Activated CD4-positive, alpha-beta T cell treated with anti-CD3 and anti-CD28 coated beads, Interleukin-2, amount 50 U/mL, for 1 hour (primary cell): Measurements from ENCODE around the gene GRM4.

Experiments
- DNase-seq: peaks from one replicate; pipeline ENCODE4 v3.0.0-alpha.2; 2020

Gene GRM4

GRCh38 chr6:34142061-34142998, 3.6 kb downstream of the GRM4 start:
- DNase-seq, result no peak

DNA sequence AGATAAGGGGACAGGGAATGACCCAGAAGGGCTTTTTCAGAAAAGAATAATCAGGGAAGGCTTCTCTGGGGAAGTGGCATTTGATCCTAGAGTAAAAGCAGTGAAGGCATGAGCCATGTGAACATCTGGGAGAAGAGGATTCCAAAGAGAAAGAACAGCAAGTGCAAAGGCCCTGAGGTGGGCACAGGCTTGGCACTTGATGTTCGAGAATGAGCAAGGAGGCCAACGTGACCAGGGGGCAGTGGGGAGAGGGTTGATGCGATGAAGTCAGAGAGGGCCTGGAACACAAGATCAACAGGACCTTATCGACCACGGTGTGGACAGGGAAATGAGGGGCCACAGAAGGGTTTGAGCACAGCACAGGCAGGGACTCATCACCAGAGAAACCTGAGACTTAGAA, 5.8 kb downstream of the GRM4 start:
- no peak for DNase-seq

DNA sequence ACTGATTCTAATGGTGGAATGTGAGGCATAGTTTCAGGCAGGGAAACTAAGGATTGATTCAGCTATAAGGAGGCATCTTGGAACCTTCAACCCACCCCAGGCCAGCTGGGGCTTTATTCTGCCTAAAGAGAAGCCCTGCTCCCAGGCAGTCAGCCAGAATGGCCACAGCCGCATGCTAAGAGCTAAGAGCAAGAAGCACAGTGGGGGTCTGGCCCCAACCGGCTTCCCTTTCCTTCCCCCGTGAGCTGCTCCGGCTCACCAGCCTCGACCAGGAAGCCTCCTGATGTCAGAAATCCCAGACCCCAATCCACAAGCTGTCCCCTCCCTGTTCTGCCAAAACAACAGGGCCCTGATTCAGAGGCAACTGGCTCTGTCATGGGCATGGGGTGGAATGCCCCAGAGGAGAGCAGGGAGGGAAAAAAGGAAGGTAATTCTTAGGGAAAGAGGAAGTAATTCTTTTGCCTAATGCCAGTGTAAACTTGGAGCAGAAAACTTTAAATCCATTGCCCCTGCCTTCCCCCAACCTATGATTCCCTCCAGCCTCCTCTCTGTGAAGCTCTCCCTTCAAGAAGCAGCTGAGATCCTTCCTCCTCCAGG, 6.9 kb downstream of the GRM4 start:
- DNase-seq, result no peak

GRCh38 chr6:34138191-34138590, 7.7 kb downstream of the GRM4 start:
- DNase-seq, result no peak

DNA sequence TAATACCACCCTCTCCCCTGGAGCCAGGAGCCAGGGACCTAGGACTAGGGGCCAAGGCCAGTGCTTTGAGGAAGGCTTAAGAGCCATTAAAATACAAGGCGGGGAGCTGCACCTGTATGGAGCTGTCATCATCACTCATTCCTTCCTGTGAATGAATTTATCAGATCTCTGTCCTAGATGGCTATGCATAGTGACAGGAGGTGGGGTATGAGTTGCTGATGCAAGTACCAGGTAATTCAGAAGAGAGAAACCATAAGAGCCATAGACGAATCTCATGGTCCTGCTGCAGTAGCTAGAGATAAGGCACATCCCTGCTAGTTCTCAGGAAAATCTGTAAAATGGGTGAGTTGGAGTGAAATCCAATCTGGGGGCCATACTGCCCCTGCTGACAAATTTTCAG, 10.3 kb downstream of the GRM4 start:
- no peak for DNase-seq

DNA sequence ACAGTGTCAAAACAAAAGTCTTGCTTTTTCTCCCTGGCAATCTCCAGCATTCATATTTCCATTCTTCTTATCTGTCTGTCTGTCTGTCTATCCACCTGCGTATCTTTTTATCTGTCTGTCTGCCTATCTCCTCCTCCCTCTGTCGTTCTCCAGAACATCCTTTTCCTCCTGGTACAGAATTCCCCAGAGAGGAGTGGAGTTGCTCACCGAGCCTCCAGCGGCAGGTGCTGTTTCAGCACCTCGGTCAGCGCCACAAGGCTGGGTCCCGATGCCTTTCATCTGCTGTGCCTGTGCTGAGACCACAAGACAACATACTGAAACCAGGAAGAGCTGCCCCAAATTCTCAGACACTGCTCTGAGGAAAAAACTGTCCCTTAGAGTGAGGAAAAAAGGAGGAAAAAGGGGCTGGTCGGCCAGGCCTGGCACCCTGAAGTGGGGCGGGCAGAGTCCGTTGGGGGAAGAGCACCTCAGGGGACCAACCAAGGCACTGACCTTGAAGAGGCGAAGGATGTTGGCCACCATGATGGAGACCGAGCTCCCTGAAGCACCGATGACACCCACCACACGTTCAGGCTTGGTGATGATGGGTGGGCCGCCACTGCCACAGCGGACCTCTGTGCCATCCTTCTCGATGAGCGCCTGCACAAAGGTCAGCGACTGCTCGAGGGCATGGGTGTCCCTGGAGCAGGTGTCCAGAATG, 13.3 kb downstream of the GRM4 start:
- peak; percentile 43 for DNase-seq

GRCh38 chr6:34131326-34132290, 14.3 kb downstream of the GRM4 start:
- no peak for DNase-seq

DNA sequence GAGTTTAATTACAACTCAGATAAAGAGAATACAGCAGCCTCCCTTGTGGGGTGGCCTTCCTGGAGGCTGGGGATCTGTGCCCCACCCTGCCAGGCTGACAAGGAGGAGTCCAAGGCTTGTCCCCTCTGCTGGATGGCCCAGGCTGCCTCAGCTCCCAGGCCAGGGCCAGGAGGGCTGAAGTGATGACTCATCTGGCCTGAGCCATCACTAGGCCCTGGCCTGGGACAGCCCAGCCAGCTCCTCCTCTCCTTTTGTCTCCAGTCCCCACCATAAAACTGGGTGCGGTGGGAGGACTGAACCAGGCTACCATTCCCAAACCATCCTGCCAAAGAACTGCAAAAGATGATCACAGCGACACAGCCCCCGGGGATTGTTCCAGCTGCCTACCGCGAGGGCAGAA, 15.0 kb downstream of the GRM4 start:
- DNase-seq, result no peak

DNA sequence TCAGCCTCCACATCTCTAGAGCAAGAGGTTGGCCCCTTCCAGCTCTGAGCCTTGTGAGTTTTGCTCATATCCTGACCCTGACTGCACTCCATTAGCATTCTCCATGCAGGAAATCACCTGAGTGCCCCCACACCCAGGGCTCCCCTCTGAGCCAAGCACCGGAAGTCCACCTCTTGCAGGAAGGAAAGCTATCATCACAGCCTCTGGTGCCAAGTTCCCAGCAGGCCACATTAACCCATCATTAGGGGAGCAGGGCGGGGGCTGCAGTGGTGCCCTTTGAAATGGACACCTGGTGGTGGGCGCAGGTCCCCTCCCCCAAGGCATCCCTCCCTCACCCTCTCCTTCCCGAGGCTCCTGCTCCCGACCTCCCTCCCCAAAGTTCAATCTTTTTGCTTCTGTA, 16.1 kb downstream of the GRM4 start:
- no peak for DNase-seq

- DNase-seq, result no peak
Measured at GRCh38 chr6:34128045-34128444, 17.8 kb downstream of the GRM4 start.

- no peak for DNase-seq
Measured at GRCh38 chr6:34126419-34126818, 19.5 kb downstream of the GRM4 start.

- no peak for DNase-seq
Measured at GRCh38 chr6:34125939-34126338, 19.9 kb downstream of the GRM4 start.

DNA sequence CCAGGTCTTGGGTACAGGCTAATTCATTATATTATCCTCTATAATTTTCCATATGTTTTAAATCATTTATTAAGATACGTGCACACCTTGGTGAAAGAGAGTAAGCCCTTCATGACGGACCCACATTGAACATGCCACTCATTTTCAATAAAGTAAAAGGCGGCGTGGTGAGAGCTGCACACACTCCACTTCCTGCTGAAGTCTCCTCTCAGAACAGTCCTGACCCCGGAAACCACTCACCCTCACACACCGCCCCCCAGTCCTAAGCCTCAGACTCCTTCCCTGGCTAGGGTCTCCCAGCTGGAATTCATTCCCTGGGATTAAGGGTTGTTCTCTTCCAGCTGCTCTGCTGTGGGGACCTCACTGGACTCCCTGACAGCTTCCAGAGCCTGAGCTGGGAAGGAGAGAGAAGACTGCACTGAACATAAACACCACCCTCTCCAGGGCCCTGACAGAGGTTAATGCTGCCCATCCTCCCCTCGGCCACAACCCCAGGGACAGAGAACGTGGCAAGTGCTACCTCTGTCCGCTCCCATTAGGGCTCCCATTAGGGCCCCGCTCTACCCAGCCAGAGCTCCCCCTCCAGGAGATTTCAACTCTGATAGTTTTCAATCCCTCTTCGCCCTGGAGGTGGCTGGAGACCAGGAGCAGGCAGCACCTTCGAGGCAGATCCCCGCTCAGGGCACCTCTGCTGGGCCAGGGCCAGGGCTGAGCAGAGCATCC, 24.8 kb downstream of the GRM4 start:
- no peak for DNase-seq

DNA sequence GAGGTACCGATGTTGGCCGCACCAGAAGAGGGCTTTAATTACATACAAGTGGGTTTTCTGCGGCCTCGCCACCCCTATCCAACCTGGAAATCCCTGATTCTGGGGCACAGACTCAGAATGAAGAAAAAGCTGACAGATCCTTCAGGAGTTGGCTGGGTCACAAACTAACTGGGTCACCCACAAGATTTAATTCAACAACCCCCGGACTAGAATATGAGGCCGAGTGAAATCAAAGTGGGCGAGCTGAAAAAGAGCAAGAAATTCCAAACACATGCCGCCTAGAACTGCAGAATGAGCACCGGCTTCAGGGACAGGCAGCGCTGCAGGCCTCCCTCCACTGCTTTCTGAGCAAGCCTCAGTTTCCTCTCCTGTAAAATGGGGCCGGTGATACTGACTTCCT, 30.0 kb downstream of the GRM4 start:
- DNase-seq, result no peak

DNA sequence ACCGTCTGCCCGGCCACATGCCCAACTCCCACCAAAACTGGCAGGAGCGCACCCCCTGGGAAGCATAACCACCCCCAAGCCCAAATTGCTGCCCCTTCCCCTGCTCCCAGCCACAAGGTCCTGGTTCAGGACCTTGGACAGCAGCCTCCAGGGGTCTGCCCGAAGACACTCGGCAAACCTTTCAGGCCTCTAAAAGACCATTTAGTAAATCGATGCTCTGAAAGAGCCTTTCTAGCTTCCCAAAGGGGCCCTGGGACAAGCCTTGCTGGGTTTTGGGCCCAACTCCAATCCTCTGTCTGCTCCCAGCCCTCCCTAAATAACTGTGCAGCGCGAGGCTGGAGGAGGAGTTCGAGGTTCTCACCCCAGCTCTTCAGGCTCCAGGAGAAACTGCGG, 30.5 kb downstream of the GRM4 start:
- peak; percentile 3 for DNase-seq

GRCh38 chr6:34114695-34115402, 31.0 kb downstream of the GRM4 start:
- no peak for DNase-seq

DNA sequence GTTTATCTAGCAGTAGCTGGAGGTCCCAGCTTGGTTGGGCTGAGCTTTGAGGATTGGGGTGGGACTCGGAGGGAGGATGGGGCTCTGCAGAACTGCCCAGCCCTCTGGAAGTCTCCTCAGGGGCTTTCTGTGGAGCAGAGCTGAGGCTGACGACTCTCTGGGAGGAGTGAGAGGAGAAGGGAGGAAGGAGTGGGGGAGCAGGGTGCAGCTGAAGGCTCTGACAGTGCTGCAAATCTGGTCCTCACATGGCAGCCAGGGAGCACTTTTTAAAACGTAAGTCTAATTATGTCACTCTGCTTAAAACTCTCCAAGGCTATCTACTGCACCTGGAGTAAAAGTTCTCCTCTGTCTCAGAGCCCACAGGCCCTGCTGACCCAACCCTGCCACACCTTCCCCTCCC, 32.4 kb downstream of the GRM4 start:
- no peak for DNase-seq

- DNase-seq, result no peak
Measured at GRCh38 chr6:34112126-34112525, 33.8 kb downstream of the GRM4 start.

DNA sequence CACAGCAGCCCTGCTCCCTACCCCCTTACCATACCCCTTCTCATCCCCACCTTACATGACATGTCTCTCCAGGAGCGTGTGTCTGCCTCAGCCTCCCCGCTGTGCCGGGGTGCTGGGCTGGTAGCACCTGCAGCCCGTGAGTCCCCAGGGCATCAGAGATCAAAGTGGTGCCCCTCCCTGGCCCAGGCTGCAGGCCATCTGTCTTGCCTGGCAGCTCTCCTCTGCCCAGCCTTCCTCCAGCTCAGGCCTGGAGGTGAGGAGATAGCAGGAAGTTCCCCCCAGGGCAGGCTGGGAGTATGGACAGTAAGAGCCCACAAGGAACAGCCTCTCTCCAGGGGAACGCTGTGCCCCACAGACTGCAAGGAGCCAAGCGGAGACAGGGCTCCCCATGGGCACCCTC, 35.3 kb downstream of the GRM4 start:
- no peak for DNase-seq

DNA sequence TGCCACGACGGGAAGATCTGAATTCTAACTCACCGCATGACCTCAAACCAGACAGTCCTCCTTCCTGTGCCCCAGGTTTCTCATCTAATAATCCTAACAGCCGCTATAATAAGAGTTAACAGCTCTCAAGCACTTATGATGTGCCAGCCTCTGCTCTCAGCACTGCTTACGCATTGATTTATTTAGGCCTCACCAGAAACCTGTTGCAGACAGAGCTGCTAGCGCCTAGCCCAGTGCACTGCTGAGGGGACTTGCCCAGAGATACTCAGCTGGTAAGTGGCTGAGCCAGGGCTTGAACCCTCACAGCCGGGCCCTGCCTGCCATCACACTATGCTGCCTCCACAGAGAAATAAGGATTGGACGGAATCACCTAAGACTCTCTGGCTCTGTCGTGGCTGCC, 37.7 kb downstream of the GRM4 start:
- no peak for DNase-seq

DNA sequence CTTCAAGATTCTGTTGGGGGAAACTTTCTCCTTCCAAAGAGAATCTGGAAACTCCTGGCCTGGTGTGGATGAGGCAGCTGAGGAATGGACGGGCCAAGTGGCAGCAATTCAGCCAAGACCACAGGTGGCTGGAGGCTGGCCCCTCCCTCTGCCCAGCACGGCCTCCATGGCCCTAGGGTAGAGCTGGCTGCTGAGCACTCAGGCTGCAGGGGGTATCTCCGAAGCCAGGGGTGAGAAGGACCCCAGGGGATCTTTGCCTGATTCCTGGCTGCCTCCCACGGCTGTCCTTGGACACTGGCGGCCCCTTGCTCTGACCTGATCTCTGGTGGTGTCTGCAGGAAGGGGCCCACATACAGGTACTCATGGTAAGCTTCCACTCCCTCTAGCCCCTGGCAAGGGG, 39.0 kb downstream of the GRM4 start:
- DNase-seq, result no peak
